Activated T-helper 2 cell treated with anti-CD3 and anti-CD28 coated beads, Interferon-gamma antibody, Interleukin-2, Interleukin-4, amounts not matched to agents 10 μg/mL and 5 μg/mL and 100 μg/mL, durations not matched to agents 14 hours and 24 hours and 36 hours (primary cell): ENCODE results near the gene SMAD9. TPM values are rescaled to one million over a fixed set of nuclear protein-coding genes. Genes with fewer than 3 reads are reported as not detected.

Source experiments
- DNase-seq: peaks from one replicate; pipeline ENCODE4 v3.0.0; 2021; ENCODE audit warnings: low spot score
- H3K27ac Mint-ChIP-seq: one replicate; pipeline ENCODE4 v1.8.0; 2021; ENCODE audit warnings: mixed read lengths
- H3K27me3 Mint-ChIP-seq: one replicate; pipeline ENCODE4 v1.8.0; 2021; ENCODE audit warnings: low read depth, mixed read lengths
- H3K36me3 Mint-ChIP-seq: one replicate; pipeline ENCODE4 v1.8.0; 2021; ENCODE audit warnings: low read depth, mixed read lengths
- H3K4me1 Mint-ChIP-seq: one replicate; pipeline ENCODE4 v1.8.0; 2021; ENCODE audit warnings: low read depth, mixed read lengths
- H3K4me3 Mint-ChIP-seq: one replicate; pipeline ENCODE4 v1.8.0; 2021; ENCODE audit warnings: low read depth, mild to moderate bottlenecking, moderate library complexity, mixed read lengths
- H3K9me3 Mint-ChIP-seq: one replicate; pipeline ENCODE4 v1.8.0; 2021; ENCODE audit warnings: mixed read lengths
- intact Hi-C: fragments of 100-400 bp; cut with micrococcal nuclease; formaldehyde crosslinking; loops from one replicate; pipeline ENCODE4 v1.15.1; 2023
- total RNA-seq: library from RNA; stranded (reverse); gene quantifications from 2 replicates; pipeline ENCODE4 v1.2.3, GENCODE V29; 2022

Gene SMAD9
- total RNA-seq, 1 donor from 2014 or later = not detected

GRCh38 chr13:36848199-36848982 is 71.6 kb downstream of the SMAD9 start:
- Mint-ChIP-seq H3K27ac (no peak overlapping the region), H3K4me1 (no peaks in the 10 kb centered on the region), H3K9me3 (no peaks in the 10 kb centered on the region), H3K27me3 (no peaks in the 10 kb centered on the region), H3K4me3 (no peak overlapping the region), H3K36me3 (peaks cover 3% of the 10 kb centered on the region)
- intact Hi-C loops = no loop called here
- DNase-seq = no peak

GRCh38 chr13:36847606-36848005 is 72.4 kb downstream of the SMAD9 start:
- H3K9me3 Mint-ChIP-seq = no peaks in the 10 kb centered on the region
- no peaks in the 10 kb centered on the region for H3K4me1 Mint-ChIP-seq
- intact Hi-C loops = no loop called here
- H3K36me3 Mint-ChIP-seq = peaks cover 3% of the 10 kb centered on the region
- H3K4me3 Mint-ChIP-seq = no peak overlapping the region
- no peak overlapping the region for H3K27ac Mint-ChIP-seq
- H3K27me3 Mint-ChIP-seq = no peaks in the 10 kb centered on the region
- no peak for DNase-seq

DNA sequence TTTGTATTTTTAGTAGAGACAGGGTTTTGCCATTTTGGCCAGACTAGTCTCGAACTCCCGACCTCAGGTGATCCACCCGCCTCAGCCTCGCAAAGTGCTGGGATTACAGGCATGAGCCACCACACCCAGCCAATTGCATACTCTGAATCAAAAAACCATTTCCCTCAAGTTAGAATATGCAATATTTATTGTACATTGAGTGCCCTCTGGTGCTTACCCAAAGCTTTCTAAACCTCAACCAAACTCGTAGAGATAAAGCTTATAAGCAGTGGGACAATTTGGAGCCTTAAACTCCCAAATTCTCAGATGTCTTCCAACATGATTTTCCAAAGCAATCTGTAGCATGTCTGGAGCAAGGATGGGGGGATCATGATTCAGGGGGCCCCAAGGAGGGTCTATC is 78.6 kb downstream of the SMAD9 start:
- Mint-ChIP-seq H3K4me1 (peaks cover 6% of the 10 kb centered on the region), H3K9me3 (no peaks in the 10 kb centered on the region), H3K36me3 (peaks cover 3% of the 10 kb centered on the region), H3K27me3 (no peaks in the 10 kb centered on the region), H3K27ac (no peak overlapping the region), H3K4me3 (no peak overlapping the region)
- no peak for DNase-seq
- intact Hi-C loops = no loop called here

DNA sequence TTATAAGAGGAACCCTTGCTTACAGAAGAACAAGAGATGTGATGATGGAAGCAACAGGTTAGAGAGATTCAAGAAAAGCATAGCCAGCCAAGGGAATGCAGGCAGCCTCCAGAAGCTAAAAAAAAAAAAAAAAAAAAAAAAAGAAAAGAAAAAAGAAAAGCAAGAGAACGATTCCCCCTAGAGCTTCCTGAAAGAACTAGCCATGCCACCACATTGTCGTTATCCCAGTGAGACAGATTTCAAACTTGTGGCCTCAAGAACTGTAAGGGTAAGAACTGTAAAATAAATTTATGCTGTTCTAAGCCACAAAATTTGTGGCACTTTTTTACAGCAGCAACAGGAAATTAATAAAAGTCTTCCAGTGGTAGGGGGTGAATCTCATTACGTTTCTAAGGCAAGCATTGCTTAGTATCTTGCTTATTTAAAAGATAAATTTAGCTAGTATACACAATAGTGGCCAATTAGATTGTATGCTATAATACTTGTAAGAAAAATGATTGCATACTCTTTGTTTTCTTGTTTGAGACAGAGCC is 79.3 kb downstream of the SMAD9 start:
- Mint-ChIP-seq H3K36me3 (peaks cover 3% of the 10 kb centered on the region), H3K4me1 (peaks cover 6% of the 10 kb centered on the region), H3K9me3 (no peaks in the 10 kb centered on the region), H3K4me3 (no peak overlapping the region), H3K27me3 (no peaks in the 10 kb centered on the region), H3K27ac (no peak overlapping the region)
- DNase-seq = no peak
- intact Hi-C loops = no loop called here

- no peak for DNase-seq
- Mint-ChIP-seq H3K4me1 (peaks cover 8% of the 10 kb centered on the region), H3K27me3 (no peaks in the 10 kb centered on the region), H3K36me3 (peaks cover 6% of the 10 kb centered on the region), H3K9me3 (no peaks in the 10 kb centered on the region), H3K27ac (no peak overlapping the region), H3K4me3 (no peak overlapping the region)
- intact Hi-C loops = no loop called here
Observed at GRCh38 chr13:36839981-36840380, 80.1 kb downstream of the SMAD9 start.

- H3K9me3 Mint-ChIP-seq = no peaks in the 10 kb centered on the region
- H3K36me3 Mint-ChIP-seq = peaks cover 7% of the 10 kb centered on the region
- H3K4me1 Mint-ChIP-seq = peaks cover 10% of the 10 kb centered on the region
- H3K4me3 Mint-ChIP-seq = no peak overlapping the region
- DNase-seq = no peak
- intact Hi-C loops = no loop called here
- no peak overlapping the region for H3K27ac Mint-ChIP-seq
- H3K27me3 Mint-ChIP-seq = no peaks in the 10 kb centered on the region
Observed at GRCh38 chr13:36839281-36839680, 80.8 kb downstream of the SMAD9 start.

DNA sequence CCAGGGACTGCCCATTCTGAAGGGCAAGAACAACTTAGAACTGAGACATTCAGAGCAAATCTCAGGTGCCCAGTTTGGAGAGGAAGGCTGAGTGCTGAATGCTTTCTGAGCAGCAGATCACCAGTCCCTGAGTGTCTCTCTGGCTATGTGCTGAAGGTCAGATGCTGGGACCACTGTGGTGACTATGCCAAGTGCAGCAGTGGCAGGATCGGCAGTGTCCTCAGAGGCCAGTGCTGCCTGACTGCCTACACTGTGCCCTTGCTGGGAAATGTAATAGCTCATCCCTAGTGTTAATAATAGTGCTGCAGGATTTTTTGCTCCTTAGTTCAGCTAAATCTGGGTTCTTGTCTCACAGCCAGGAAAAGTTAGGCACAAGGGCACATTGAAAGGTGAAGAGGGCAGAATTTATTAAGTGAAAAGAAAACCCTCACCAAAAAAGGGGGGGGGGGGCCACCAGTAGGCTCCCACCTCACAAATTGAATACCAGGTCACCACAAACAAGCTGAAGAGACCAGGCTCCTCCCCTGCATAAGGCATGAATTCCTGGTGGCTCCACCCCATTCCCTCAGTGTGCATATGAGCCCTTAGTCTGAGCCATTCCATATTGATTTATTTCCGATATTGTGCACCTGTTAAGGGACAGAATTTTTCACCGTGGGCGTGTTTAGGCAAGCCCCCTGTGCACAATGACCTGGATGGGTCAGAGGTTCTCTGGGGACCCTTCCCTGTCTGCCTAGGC is 82.5 kb downstream of the SMAD9 start:
- DNase-seq = no peak
- H3K27ac Mint-ChIP-seq = no peak overlapping the region
- H3K9me3 Mint-ChIP-seq = no peaks in the 10 kb centered on the region
- peaks cover 12% of the 10 kb centered on the region for H3K4me1 Mint-ChIP-seq
- no peaks in the 10 kb centered on the region for H3K27me3 Mint-ChIP-seq
- intact Hi-C loops = no loop called here
- peaks cover 7% of the 10 kb centered on the region for H3K36me3 Mint-ChIP-seq
- no peak overlapping the region for H3K4me3 Mint-ChIP-seq

GRCh38 chr13:36834299-36834698 is 85.7 kb downstream of the SMAD9 start:
- no peak for DNase-seq
- no peak overlapping the region for H3K4me3 Mint-ChIP-seq
- no peak overlapping the region for H3K27ac Mint-ChIP-seq
- peaks cover 9% of the 10 kb centered on the region for H3K4me1 Mint-ChIP-seq
- no peaks in the 10 kb centered on the region for H3K27me3 Mint-ChIP-seq
- intact Hi-C loops = loop anchor here (2.0 kb wide), 1 partner anchor 13 kb away; no protein-coding TSS in a partner anchor
- H3K36me3 Mint-ChIP-seq = peaks cover 16% of the 10 kb centered on the region
- H3K9me3 Mint-ChIP-seq = no peaks in the 10 kb centered on the region

DNA sequence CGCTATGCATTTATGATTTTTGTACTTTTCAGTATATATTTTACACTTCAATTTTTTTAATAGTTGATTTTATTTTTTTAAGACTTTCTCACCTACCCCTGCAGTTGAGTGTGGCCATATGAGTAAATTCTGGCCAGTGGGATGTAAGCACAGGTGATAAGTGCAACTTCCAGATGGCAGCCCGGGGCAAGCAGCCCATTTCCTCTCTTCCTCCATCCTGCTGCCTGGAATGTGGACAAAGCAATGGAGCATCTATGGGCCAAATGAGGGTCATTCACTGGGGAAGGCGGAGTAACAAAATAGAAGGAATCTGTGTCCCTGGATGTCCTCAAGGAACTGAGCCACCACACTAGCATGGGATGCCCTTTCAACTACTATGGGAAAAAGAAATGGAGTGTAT is 88.7 kb downstream of the SMAD9 start:
- peaks cover 32% of the 10 kb centered on the region for H3K36me3 Mint-ChIP-seq
- H3K4me1 Mint-ChIP-seq = peaks cover 8% of the 10 kb centered on the region
- H3K9me3 Mint-ChIP-seq = no peaks in the 10 kb centered on the region
- H3K4me3 Mint-ChIP-seq = no peak overlapping the region
- no peak for DNase-seq
- no peak overlapping the region for H3K27ac Mint-ChIP-seq
- no peaks in the 10 kb centered on the region for H3K27me3 Mint-ChIP-seq
- intact Hi-C loops = no loop called here

DNA sequence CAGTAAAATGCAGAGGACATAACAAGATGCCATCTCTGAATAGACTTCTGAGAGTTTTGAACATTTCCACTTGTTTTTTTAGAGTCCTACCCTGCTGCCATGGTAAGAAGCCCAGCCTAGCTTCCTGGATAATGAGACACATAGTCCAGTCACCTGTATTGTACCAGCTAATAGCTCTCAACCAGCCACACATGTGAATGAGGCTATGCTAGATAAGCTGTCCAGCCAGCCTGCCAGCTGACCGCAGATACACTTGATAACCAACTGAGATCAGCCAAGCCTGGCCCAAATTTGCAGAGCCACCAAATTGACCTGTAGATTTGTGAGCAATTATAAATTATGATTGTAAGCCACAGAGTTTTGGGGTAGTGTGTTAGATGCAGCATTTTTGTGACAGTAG is 90.3 kb downstream of the SMAD9 start:
- intact Hi-C loops = no loop called here
- no peak overlapping the region for H3K27ac Mint-ChIP-seq
- no peaks in the 10 kb centered on the region for H3K9me3 Mint-ChIP-seq
- peaks cover 8% of the 10 kb centered on the region for H3K4me1 Mint-ChIP-seq
- H3K4me3 Mint-ChIP-seq = no peak overlapping the region
- no peaks in the 10 kb centered on the region for H3K27me3 Mint-ChIP-seq
- no peak for DNase-seq
- peaks cover 36% of the 10 kb centered on the region for H3K36me3 Mint-ChIP-seq

GRCh38 chr13:36822785-36823184 is 97.3 kb downstream of the SMAD9 start:
- no peaks in the 10 kb centered on the region for H3K9me3 Mint-ChIP-seq
- peaks cover 50% of the 10 kb centered on the region for H3K4me1 Mint-ChIP-seq
- no peaks in the 10 kb centered on the region for H3K27me3 Mint-ChIP-seq
- H3K4me3 Mint-ChIP-seq = peak overlapping the region; percentile 39
- intact Hi-C loops = no loop called here
- H3K36me3 Mint-ChIP-seq = peaks cover 35% of the 10 kb centered on the region
- no peak for DNase-seq
- no peak overlapping the region for H3K27ac Mint-ChIP-seq

GRCh38 chr13:36820222-36820621 is 99.8 kb downstream of the SMAD9 start:
- H3K27me3 Mint-ChIP-seq = peaks cover 9% of the 10 kb centered on the region
- H3K9me3 Mint-ChIP-seq = no peaks in the 10 kb centered on the region
- intact Hi-C loops = loop anchor here (2.0 kb wide), 1 partner anchor 15 kb away; no protein-coding TSS in a partner anchor
- peaks cover 52% of the 10 kb centered on the region for H3K4me1 Mint-ChIP-seq
- peaks cover 25% of the 10 kb centered on the region for H3K36me3 Mint-ChIP-seq
- H3K27ac Mint-ChIP-seq = peak overlapping the region; percentile 89
- H3K4me3 Mint-ChIP-seq = peak overlapping the region; percentile 90
- DNase-seq = no peak

GRCh38 chr13:36819739-36820090 is 100.3 kb downstream of the SMAD9 start:
- intact Hi-C loops = loop anchor here (1.0 to 2.0 kb wide), 6 partner anchors 15 to 1530 kb away; partner anchors contain the start of genes EXOSC8, SPART, SUPT20H and UFM1
- no peaks in the 10 kb centered on the region for H3K9me3 Mint-ChIP-seq
- peaks cover 48% of the 10 kb centered on the region for H3K4me1 Mint-ChIP-seq

More at GRCh38 chr13:36819739-36820090, 100.3 kb downstream of the SMAD9 start:
- DNase-seq = peak; percentile 26
- H3K27me3 Mint-ChIP-seq = peaks cover 11% of the 10 kb centered on the region
- peaks cover 19% of the 10 kb centered on the region for H3K36me3 Mint-ChIP-seq
- peak overlapping the region; percentile 90 for H3K4me3 Mint-ChIP-seq
- peak overlapping the region; percentile 89 for H3K27ac Mint-ChIP-seq
